Astrocyte (in vitro differentiated cells and primary cell): ENCODE results near the gene INTS6L.

Experiments used
- CTCF ChIP-seq: IDR thresholded peaks from 2 replicates; pipeline ENCODE4 v1.5.1; 2011; ENCODE audit warnings: low read depth, mild to moderate bottlenecking, inconsistent platforms, low read length, moderate library complexity; ENCODE audit not compliant: insufficient read depth
- EZH2 ChIP-seq: IDR thresholded peaks from 2 replicates; pipeline ENCODE4 v1.6.1; 2012; ENCODE audit warnings: mild to moderate bottlenecking, low read length, inconsistent platforms; ENCODE audit not compliant: insufficient read depth

GRCh38 chrX:135531813-135532212 is 11.4 kb downstream of the INTS6L start:
- TF ChIP-seq CTCF: no peak
- no peak for TF ChIP-seq EZH2
